ES-I3 (cell line): Measurements from ENCODE around the gene RHBDF2.

Source experiments
- H3K36me3 ChIP-seq: 2 replicates; pipeline ENCODE4 v1.6.1; 2013; ENCODE audit warnings: mild to moderate bottlenecking, low read length, control low read depth, moderate library complexity; ENCODE audit not compliant: insufficient read depth
- H3K4me1 ChIP-seq: 2 replicates; pipeline ENCODE4 v1.6.1; 2013; ENCODE audit warnings: mild to moderate bottlenecking, control low read depth, low read length; ENCODE audit not compliant: insufficient read depth
- H3K9ac ChIP-seq: 2 replicates; pipeline ENCODE4 v1.6.1; 2013; ENCODE audit warnings: low read depth, mild to moderate bottlenecking, low read length, moderate library complexity
- H3K9me3 ChIP-seq: 2 replicates; pipeline ENCODE4 v1.6.1; 2013; ENCODE audit warnings: mild to moderate bottlenecking, low read length, moderate library complexity; ENCODE audit not compliant: control insufficient read depth, insufficient read depth

RHBDF2 gene

DNA sequence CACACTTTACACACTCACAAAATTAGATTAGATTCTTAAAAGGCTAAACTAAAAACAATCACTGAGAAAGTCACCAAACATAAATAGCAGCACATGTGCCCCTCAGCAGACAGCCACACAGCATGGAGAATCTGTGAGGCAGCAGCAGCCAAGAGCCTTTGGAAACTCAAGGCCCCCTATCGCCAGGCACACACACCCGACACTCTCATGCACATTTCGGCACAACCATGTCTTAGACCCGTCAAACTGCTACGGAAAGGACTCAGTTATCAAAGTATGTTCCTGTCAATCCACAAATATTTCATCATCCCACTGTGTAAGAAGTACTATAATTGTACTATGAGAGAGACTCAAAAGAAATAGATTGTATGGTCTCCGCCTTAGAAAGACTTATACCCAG lies 69.2 kb downstream of the RHBDF2 start:
- H3K9me3 ChIP-seq: no peaks in the 10 kb centered on the region
- peaks cover 18% of the 10 kb centered on the region for H3K4me1 ChIP-seq
- H3K9ac ChIP-seq: no peak overlapping the region
- H3K36me3 ChIP-seq: peaks cover 3% of the 10 kb centered on the region; the same call in 1 of the 2 replicates

DNA sequence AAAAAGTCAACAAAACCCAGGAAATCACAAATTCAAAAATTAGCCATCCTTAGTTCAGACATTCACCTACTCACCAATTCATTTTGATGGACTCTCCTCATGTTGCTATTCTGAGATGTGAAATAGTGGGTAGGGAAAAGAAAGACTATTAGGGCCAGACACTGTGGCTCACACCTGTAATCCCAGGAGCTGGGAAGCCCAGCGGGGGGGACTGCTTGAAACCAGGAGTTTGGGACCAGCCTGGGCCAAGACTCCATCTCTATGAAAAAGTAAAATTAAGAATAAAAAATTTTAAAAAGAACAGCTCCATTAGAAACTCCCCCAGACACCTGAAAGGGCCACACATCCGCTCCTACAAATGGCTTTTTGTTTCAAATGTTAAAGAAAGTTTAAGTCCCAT lies 69.7 kb downstream of the RHBDF2 start:
- peaks cover 3% of the 10 kb centered on the region; the same call in 1 of the 2 replicates for H3K36me3 ChIP-seq
- peaks cover 18% of the 10 kb centered on the region for H3K4me1 ChIP-seq
- no peaks in the 10 kb centered on the region for H3K9me3 ChIP-seq
- H3K9ac ChIP-seq: no peak overlapping the region

DNA sequence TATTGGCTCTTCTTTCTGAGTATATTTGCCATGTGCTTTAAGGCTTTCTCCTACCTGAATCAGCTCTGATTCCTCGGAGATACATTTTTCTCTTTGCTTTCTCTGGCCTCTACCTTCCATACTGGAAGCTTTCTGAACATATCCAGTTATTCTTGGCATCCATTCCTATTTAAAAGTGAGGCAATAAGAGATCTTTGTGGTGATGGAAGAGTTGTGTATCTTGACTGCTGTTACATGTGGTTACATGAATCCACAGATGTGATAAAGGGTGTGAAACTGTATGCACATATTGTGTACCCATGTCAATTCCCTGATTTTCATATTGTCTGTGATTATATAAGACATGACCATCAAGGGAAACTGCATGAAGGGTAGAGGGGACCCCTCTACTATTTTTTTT lies 72.7 kb downstream of the RHBDF2 start:
- Histone ChIP-seq H3K9ac (no peak overlapping the region), H3K4me1 (peaks cover 18% of the 10 kb centered on the region), H3K36me3 (peaks cover 3% of the 10 kb centered on the region; the same call in 1 of the 2 replicates), H3K9me3 (no peaks in the 10 kb centered on the region)

DNA sequence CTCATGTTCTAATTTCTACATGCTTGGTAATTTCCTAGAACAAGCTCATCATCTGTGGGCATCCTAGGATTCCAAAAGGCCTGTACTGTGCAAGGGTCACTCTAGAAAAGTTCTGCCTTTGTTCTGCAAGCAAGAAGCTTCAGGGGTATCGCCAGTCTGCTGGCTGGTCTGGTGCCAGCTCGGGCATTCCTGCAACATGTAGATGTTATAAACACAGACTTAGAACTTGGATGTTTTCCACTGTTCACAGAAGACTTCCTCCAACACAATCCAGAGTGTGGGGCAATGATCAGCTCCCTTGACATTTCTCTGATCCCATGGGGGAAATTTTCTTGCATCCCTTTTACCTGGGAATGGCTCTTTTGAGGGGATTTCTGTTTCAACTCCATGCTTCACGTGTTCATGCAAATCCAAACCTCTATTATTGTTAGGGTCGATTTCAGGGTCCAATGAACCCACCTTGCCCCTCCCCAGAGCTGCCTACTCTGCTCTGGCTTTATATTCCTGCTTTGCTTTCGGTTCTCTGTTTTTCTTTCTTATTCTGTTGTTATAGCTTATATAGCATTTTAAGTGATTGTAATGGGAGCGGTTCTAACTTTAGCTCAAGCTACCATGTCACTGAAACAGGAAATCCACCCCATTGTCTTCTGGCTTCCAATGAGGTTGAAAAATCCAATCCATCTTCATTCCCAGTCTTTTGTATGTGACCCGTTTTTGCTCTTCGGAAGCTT lies 73.6 kb downstream of the RHBDF2 start:
- peaks cover 3% of the 10 kb centered on the region; the same call in 1 of the 2 replicates for H3K36me3 ChIP-seq
- peaks cover 14% of the 10 kb centered on the region for H3K4me1 ChIP-seq
- no peak overlapping the region for H3K9ac ChIP-seq
- no peaks in the 10 kb centered on the region for H3K9me3 ChIP-seq

DNA sequence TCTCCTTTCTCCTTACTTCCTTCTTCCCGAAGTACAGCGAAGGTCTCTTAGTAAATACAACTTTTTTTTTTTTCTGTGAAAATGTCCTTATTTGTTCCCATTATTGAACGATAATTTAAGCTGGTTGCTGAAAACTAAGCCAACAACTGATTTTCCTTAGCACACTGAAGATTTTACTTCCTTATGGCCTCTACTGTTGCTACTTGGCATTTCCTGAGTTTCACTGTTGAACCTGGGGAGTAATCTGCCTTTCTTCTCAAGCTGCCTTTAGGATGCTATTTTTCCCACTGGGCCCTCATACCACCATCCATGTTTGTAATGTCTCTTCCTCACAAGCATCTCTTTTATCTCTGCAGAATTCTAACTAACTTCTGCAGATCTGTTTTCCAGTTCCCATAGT lies 74.4 kb downstream of the RHBDF2 start:
- H3K9me3 ChIP-seq: no peaks in the 10 kb centered on the region
- peaks cover 5% of the 10 kb centered on the region for H3K4me1 ChIP-seq

DNA sequence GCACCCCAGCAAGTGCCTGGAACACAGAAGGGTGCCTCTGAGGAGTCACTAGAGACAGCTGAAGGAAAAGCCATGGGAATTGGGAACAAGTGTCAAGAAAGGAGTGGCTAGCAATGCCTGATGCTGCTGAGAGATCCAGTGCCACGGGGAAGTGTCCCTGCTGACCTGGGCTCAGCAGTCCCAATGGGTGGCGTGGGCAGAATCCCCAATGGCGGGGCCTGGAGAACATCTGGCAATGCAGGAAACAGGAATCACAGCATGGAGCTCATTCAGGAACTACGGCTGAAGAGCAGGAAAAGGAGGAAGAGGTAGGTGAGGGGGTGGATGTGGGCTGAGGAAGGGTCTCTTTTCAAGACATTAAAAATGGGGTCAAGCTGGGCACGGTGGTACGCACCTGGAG lies 78.4 kb downstream of the RHBDF2 start:
- Histone ChIP-seq H3K4me1 (no peaks in the 10 kb centered on the region; the same call in 1 of the 2 replicates), H3K36me3 (peaks cover under 1% of the 10 kb centered on the region; the same call in 1 of the 2 replicates), H3K9me3 (no peaks in the 10 kb centered on the region), H3K9ac (no peak overlapping the region)

More for the DNA sequence above, 74.4 kb downstream of the RHBDF2 start:
- Histone ChIP-seq H3K9ac (no peak overlapping the region), H3K36me3 (peaks cover 3% of the 10 kb centered on the region; the same call in 1 of the 2 replicates)

DNA sequence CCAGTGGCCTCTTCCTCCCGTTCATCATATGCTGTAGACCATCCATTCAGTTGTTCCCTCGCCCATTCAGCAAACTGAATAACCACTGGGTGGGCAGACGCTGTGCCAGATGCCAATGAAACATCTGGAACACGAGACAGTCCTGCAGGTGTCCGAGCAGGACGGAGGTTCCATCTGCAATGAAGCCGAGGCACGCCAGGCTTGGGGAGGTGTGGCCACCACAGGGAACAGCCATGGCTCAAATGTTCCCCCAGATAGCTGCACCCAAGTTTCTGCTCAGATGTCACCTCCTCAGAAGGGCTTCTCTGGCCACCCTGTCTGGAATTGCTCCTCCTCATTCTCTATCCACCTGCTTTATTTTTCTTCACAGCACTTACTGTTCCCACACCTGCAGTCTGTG lies 78.8 kb downstream of the RHBDF2 start:
- Histone ChIP-seq H3K9me3 (no peaks in the 10 kb centered on the region), H3K36me3 (no peaks in the 10 kb centered on the region), H3K9ac (no peak overlapping the region), H3K4me1 (no peaks in the 10 kb centered on the region; the same call in 1 of the 2 replicates)

DNA sequence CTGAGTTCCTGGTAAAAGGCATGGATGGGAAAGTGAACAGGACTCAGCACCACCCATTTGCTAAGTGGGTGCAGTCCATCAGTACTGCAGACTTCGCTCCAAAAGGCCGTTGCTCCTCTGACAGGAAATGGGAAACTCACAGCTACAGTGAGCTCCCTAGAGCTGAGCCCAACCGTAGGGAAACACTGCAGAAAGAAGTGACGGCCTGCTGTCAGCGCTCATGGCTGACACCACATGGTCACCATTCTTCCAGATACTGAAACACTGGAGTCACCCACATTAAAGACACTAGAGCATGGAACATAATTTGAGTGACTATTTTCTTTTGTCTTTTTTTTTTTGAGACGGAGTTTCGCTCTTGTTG lies 80.2 kb downstream of the RHBDF2 start:
- H3K9ac ChIP-seq: no peak overlapping the region
- H3K4me1 ChIP-seq: no peaks in the 10 kb centered on the region; the same call in 1 of the 2 replicates
- H3K36me3 ChIP-seq: no peaks in the 10 kb centered on the region
- no peaks in the 10 kb centered on the region for H3K9me3 ChIP-seq
